GM18505 (cell line): ENCODE measurements around the gene RBMX.
"Not testable (repeated sequence)": the region's sequence is repeated elsewhere in the genome, so short reads cannot be mapped to it uniquely, and the experiment has no call there.

Experiments used
- ATAC-seq: cut with Tn5 transposase; IDR thresholded peaks from one replicate; pipeline ENCODE4 v1.9.1; 2021; ENCODE audit not compliant: unreplicated experiment
- POLR2A ChIP-seq: IDR thresholded peaks from 4 replicates; pipeline ENCODE4 v1.6.1; 2011; ENCODE audit warnings: borderline replicate concordance; ENCODE audit not compliant: insufficient read depth, insufficient read length; ENCODE audit errors: extremely low read depth

Gene RBMX

GRCh38 chrX:136880452-136881013 lies at the start of gene RBMX:
TSS of gene RBMX (minus strand) at chrX:136880725. CDS start at chrX:136879427, 1,298 bp downstream.
- peak; percentile 99 for TF ChIP-seq POLR2A
- ATAC-seq: peak; percentile 90

GRCh38 chrX:136921438-136921837 lies 40.9 kb upstream of the RBMX start:
- ATAC-seq: not testable (repeated sequence)

- no peak for ATAC-seq
- TF ChIP-seq POLR2A: no peak
These were observed 39.5 kb upstream of the RBMX start for GRCh38 chrX:136920001-136920400.

- no peak for ATAC-seq
- TF ChIP-seq POLR2A: no peak
These were observed 36.3 kb upstream of the RBMX start for GRCh38 chrX:136916827-136917226.

GRCh38 chrX:136911661-136912060 lies 31.1 kb upstream of the RBMX start:
- ATAC-seq: not testable (repeated sequence)

- no peak for TF ChIP-seq POLR2A
- no peak for ATAC-seq
These were observed 30.7 kb upstream of the RBMX start for GRCh38 chrX:136911253-136911652.

- ATAC-seq: no peak
- no peak for TF ChIP-seq POLR2A
These were observed 30.1 kb upstream of the RBMX start for GRCh38 chrX:136910565-136911035.

GRCh38 chrX:136909706-136910564 lies 29.4 kb upstream of the RBMX start:
- TF ChIP-seq POLR2A: no peak
- peak; percentile 60 for ATAC-seq

GRCh38 chrX:136909119-136909705 lies 28.7 kb upstream of the RBMX start:
- TF ChIP-seq POLR2A: no peak
- peak; percentile 65 for ATAC-seq

- no peak for ATAC-seq
- TF ChIP-seq POLR2A: no peak
These were observed 27.1 kb upstream of the RBMX start for GRCh38 chrX:136907621-136908020.

- TF ChIP-seq POLR2A: no peak
- ATAC-seq: no peak
These were observed 26.5 kb upstream of the RBMX start for GRCh38 chrX:136906921-136907510.

- not testable (repeated sequence) for ATAC-seq
These were observed 23.5 kb upstream of the RBMX start for GRCh38 chrX:136904067-136904466.

GRCh38 chrX:136900071-136900470 lies 19.5 kb upstream of the RBMX start:
- not testable (repeated sequence) for ATAC-seq

- TF ChIP-seq POLR2A: no peak
- no peak for ATAC-seq
These were observed 18.7 kb upstream of the RBMX start for GRCh38 chrX:136899221-136899620.

GRCh38 chrX:136898752-136899151 lies 18.2 kb upstream of the RBMX start:
- not testable (repeated sequence) for ATAC-seq
